ENCODE measurements around the gene ULK1. TPM values are rescaled to one million over a fixed set of nuclear protein-coding genes. Genes with fewer than 3 reads are reported as not detected.
A peak's percentile ranks its signal among the peaks of the same experiment; 100 is the strongest.

The ULK1 gene
- total RNA-seq, 4 donors from 2014 or later = 11.8 to 135 (median 38.8) TPM

GRCh38 chr12:131897875-131898274 lies 3.5 kb downstream of the ULK1 start:
- TF ChIP-seq CTCF (IDR thresholded peaks at IDR 0.05) (no peak), POLR2A (IDR thresholded peaks at IDR 0.05) (no peak)
- H3K4me3 ChIP-seq = no peak overlapping the region
- no peaks in the 10 kb centered on the region for H3K9me3 ChIP-seq
- peak overlapping the region in 1 of 2 donors; percentile 97 for H3K27ac ChIP-seq
- DNase-seq = no peak
- intact Hi-C loops (cut with DNase I; ENCODE audit: low total_unique reads) = no loop called here
- H3K36me3 ChIP-seq = no peaks in the 10 kb centered on the region
- H3K4me1 ChIP-seq = peaks cover 0 to 22% of the 10 kb centered on the region in 2 donors
- no peaks in the 10 kb centered on the region for H3K27me3 ChIP-seq

DNA sequence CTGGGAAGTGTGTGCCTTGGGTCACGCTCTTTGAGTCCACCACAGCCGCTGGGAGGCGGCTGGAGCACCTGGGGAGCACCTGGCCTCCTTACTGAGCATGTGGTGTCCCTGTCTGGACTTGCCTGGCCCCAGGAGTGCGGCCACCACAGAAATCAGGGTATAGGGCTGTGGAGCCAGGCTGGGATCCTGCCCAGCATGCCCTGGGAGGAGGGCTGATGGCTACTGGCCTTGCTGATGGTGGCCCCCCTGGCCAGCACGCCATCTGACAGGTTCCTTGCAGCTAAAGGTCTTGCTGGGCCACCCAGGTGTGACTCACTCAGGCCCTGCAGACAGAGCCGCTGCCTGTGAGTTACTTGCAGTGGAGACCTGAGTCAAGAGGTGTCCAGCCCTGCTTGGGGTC lies 6.0 kb downstream of the ULK1 start:
- DNase-seq = no peak
- TF ChIP-seq POLR2A (IDR thresholded peaks at IDR 0.05) (no peak), CTCF (IDR thresholded peaks at IDR 0.05) (no peak)

GRCh38 chr12:131901431-131902331 lies 7.3 kb downstream of the ULK1 start:
- H3K36me3 ChIP-seq = no peaks in the 10 kb centered on the region
- no peaks in the 10 kb centered on the region for H3K9me3 ChIP-seq
- intact Hi-C loops (cut with DNase I; ENCODE audit: low total_unique reads) = no loop called here
- no peaks in the 10 kb centered on the region for H3K27me3 ChIP-seq
- DNase-seq = no peak
- peaks cover 0 to 24% of the 10 kb centered on the region in 2 donors for H3K4me1 ChIP-seq
- peak overlapping the region in 1 of 2 donors; percentile 4 for H3K27ac ChIP-seq
- TF ChIP-seq POLR2A (IDR thresholded peaks at IDR 0.05) (no peak), CTCF (IDR thresholded peaks at IDR 0.05) (no peak)
- no peak overlapping the region for H3K4me3 ChIP-seq

More for the DNA sequence above, 6.0 kb downstream of the ULK1 start:
- H3K27ac ChIP-seq = no peak overlapping the region
- peaks cover 0 to 24% of the 10 kb centered on the region in 2 donors for H3K4me1 ChIP-seq
- H3K4me3 ChIP-seq = no peak overlapping the region
- H3K36me3 ChIP-seq = no peaks in the 10 kb centered on the region
- intact Hi-C loops (cut with DNase I; ENCODE audit: low total_unique reads) = no loop called here
- no peaks in the 10 kb centered on the region for H3K9me3 ChIP-seq
- no peaks in the 10 kb centered on the region for H3K27me3 ChIP-seq

- Histone ChIP-seq H3K4me1 (peaks cover 0 to 17% of the 10 kb centered on the region in 2 donors), H3K36me3 (no peaks in the 10 kb centered on the region), H3K9me3 (no peaks in the 10 kb centered on the region), H3K27ac (peak overlapping the region in 1 of 2 donors; percentile 4), H3K4me3 (no peak overlapping the region), H3K27me3 (no peaks in the 10 kb centered on the region)
- intact Hi-C loops (cut with DNase I; ENCODE audit: low total_unique reads) = no loop called here
- TF ChIP-seq POLR2A (IDR thresholded peaks at IDR 0.05) = no peak
- no peak for TF ChIP-seq CTCF (IDR thresholded peaks at IDR 0.05)
- no peak for DNase-seq
These were observed 8.2 kb downstream of the ULK1 start for GRCh38 chr12:131902332-131903241.

Measured in uterus (tissue), 4 donors.